GM21360 (cell line): Measurements from ENCODE around the gene SLC12A8.
A peak's percentile ranks its signal among the peaks of the same experiment; 100 is the strongest.

ENCODE experiments used
- ATAC-seq: cut with Tn5 transposase; IDR thresholded peaks from one replicate; pipeline ENCODE4 v1.9.1; 2021; ENCODE audit warnings: mild to moderate bottlenecking, moderate library complexity; ENCODE audit not compliant: unreplicated experiment

Gene SLC12A8

GRCh38 chr3:125220183-125220582, 7.6 kb upstream of the SLC12A8 start:
- no peak for ATAC-seq

- ATAC-seq, result no peak
These were observed 6.7 kb upstream of the SLC12A8 start for GRCh38 chr3:125219261-125219701.

GRCh38 chr3:125214738-125215137, 2.2 kb upstream of the SLC12A8 start:
- ATAC-seq, result no peak

- ATAC-seq, result no peak
These were observed 1.5 kb upstream of the SLC12A8 start for GRCh38 chr3:125213946-125214542.

- ATAC-seq, result no peak
These were observed 812 bp upstream of the SLC12A8 start for GRCh38 chr3:125213364-125213755.

GRCh38 chr3:125212091-125212508, 448 bp downstream of the SLC12A8 start:
- ATAC-seq, result no peak

- no peak for ATAC-seq
These were observed 941 bp downstream of the SLC12A8 start for GRCh38 chr3:125211523-125212090.

- ATAC-seq, result no peak
These were observed 4.5 kb downstream of the SLC12A8 start for GRCh38 chr3:125207949-125208568.

- no peak for ATAC-seq
These were observed 5.0 kb downstream of the SLC12A8 start for GRCh38 chr3:125207507-125207906.

GRCh38 chr3:125206934-125207333, 5.6 kb downstream of the SLC12A8 start:
- ATAC-seq, result no peak

GRCh38 chr3:125203731-125204130, 8.8 kb downstream of the SLC12A8 start:
- ATAC-seq, result no peak

GRCh38 chr3:125202197-125202596, 10.4 kb downstream of the SLC12A8 start:
- no peak for ATAC-seq

GRCh38 chr3:125200731-125201139, 11.8 kb downstream of the SLC12A8 start:
- peak; percentile 63 for ATAC-seq

GRCh38 chr3:125194849-125195601, 17.5 kb downstream of the SLC12A8 start:
- ATAC-seq, result no peak

GRCh38 chr3:125194061-125194848, 18.3 kb downstream of the SLC12A8 start:
- no peak for ATAC-seq

GRCh38 chr3:125192190-125193035, 20.1 kb downstream of the SLC12A8 start:
- peak; percentile 62 for ATAC-seq

GRCh38 chr3:125191730-125192129, 20.8 kb downstream of the SLC12A8 start:
- ATAC-seq, result no peak

GRCh38 chr3:125191256-125191655, 21.3 kb downstream of the SLC12A8 start:
- ATAC-seq, result no peak

GRCh38 chr3:125190786-125191185, 21.8 kb downstream of the SLC12A8 start:
- ATAC-seq, result no peak
